Tibial nerve (tissue), 4 donors: ENCODE results near the gene APBA3. TPM values are rescaled to one million over a fixed set of nuclear protein-coding genes. Genes with fewer than 3 reads are reported as not detected.
"Not testable (repeated sequence)": the region's sequence is repeated elsewhere in the genome, so short reads cannot be mapped to it uniquely, and the experiment has no call there.

ENCODE experiments used
- DNase-seq, 2 donors: peaks; one replicate each; pipeline ENCODE4 v3.0.0-alpha.2; 2019; ENCODE audit warnings: low spot score in 2 of 2
- H3K27ac ChIP-seq, 4 donors: fragments of 200-600 bp; sonication (generic) in 3 of 4; one replicate each; pipeline ENCODE4 v1.5.1; 2017 to 2019; ENCODE audit warnings: mild to moderate bottlenecking in 1 of 4
- H3K27me3 ChIP-seq, 2 donors: fragments of 200-600 bp; sonication (generic) in 1 of 2; one replicate each; pipeline versions ENCODE4 v1.5.1 to v1.6.0; 2017 to 2019
- H3K36me3 ChIP-seq, 3 donors: fragments of 200-600 bp; sonication (generic); one replicate each; pipeline ENCODE4 v1.5.1; 2018 to 2019
- H3K4me1 ChIP-seq, 4 donors: fragments of 200-600 bp; sonication (generic) in 3 of 4; one replicate each; pipeline ENCODE4 v1.5.1; 2017 to 2019
- H3K4me3 ChIP-seq, 4 donors: fragments of 200-600 bp; sonication (generic) in 3 of 4; one replicate each; pipeline ENCODE4 v1.5.1; 2017 to 2019; ENCODE audit warnings: mild to moderate bottlenecking in 1 of 4, moderate library complexity in 1 of 4
- H3K9me3 ChIP-seq, 4 donors: fragments of 200-600 bp; sonication (generic) in 3 of 4; one replicate each; pipeline ENCODE4 v1.5.1; 2017 to 2019
- CTCF ChIP-seq, 5 experiments: fragments of 200-600 bp in 3 of 5; fragments of 450-650 bp in 2 of 5; sonication (generic) in 3 of 5; IDR thresholded peaks; one replicate each; pipeline ENCODE4 v1.5.1; 2016 to 2019; ENCODE audit warnings: antibody characterized with exemption in 5 of 5, mild to moderate bottlenecking in 3 of 5, moderate library complexity in 2 of 5
- EP300 ChIP-seq, 2 donors: sonication (generic); formaldehyde crosslinking; IDR thresholded peaks; one replicate each; pipeline ENCODE4 v1.6.1; 2017; ENCODE audit warnings: antibody characterized with exemption in 2 of 2, mild to moderate bottlenecking in 1 of 2
- POLR2A ChIP-seq, 2 donors: fragments of 450-650 bp; IDR thresholded peaks; one replicate each; pipeline ENCODE4 v1.6.1; 2017; ENCODE audit warnings: antibody characterized with exemption in 2 of 2, mild to moderate bottlenecking in 2 of 2, moderate library complexity in 2 of 2
- WGBS, 2 donors: methylation state at CpG; one replicate each; pipeline ENCODE4 v1.1.5; 2018; 5-methylcytosine and 5-hydroxymethylcytosine counted together
- total RNA-seq, 4 donors: library from RNA; depleted of rRNA; stranded (reverse); fragments of >200 nt; gene quantifications; one replicate each; pipeline ENCODE4 v1.1.0, GENCODE V29; 2016

Gene APBA3
- total RNA-seq, 4 donors from 2014 or later = 21.6 to 51.0 (median 34.7) TPM

GRCh38 chr19:3760871-3761361, 576 bp downstream of the APBA3 start:
- no peaks in the 10 kb centered on the region for H3K9me3 ChIP-seq
- H3K36me3 ChIP-seq = peaks cover 0 to 45% (median 6%) of the 10 kb centered on the region in 3 donors
- H3K4me3 ChIP-seq = peak overlapping the region; percentile 75 to 98 (median 85)
- H3K27me3 ChIP-seq = no peaks in the 10 kb centered on the region
- TF ChIP-seq POLR2A (IDR thresholded peaks at IDR 0.05) (no peak), EP300 (IDR thresholded peaks at IDR 0.05) (no peak), CTCF (IDR thresholded peaks at IDR 0.05) (no peak)
- H3K4me1 ChIP-seq = peaks cover 0 to 43% (median 15%) of the 10 kb centered on the region in 4 donors
- peak overlapping the region; percentile 96 to 99 (median 96) for H3K27ac ChIP-seq
- no peak for DNase-seq
- 24 to 34% methylated on average over 7 of the region's 7 CpGs for WGBS, 2 donors

- TF ChIP-seq CTCF (IDR thresholded peaks at IDR 0.05) = no peak
- no peak for TF ChIP-seq EP300 (IDR thresholded peaks at IDR 0.05)
- no peak for TF ChIP-seq POLR2A (IDR thresholded peaks at IDR 0.05)
- peaks cover 0 to 43% (median 15%) of the 10 kb centered on the region in 4 donors for H3K4me1 ChIP-seq
- H3K4me3 ChIP-seq = no peak overlapping the region
- no peaks in the 10 kb centered on the region for H3K9me3 ChIP-seq
- H3K27me3 ChIP-seq = no peaks in the 10 kb centered on the region
- no peak for DNase-seq
- peaks cover 0 to 42% (median 0%) of the 10 kb centered on the region in 3 donors for H3K36me3 ChIP-seq
- 83 to 85% methylated on average over 8 to 17 of the region's 19 CpGs for WGBS, 2 donors
- H3K27ac ChIP-seq = no peak overlapping the region
Measured at GRCh38 chr19:3759482-3760254, 1.8 kb downstream of the APBA3 start.

- H3K4me3 ChIP-seq, H3K27ac ChIP-seq, DNase-seq, H3K27me3 ChIP-seq, H3K9me3 ChIP-seq: not testable (repeated sequence)
- H3K36me3 ChIP-seq = peaks cover 0 to 56% (median 0%) of the 10 kb centered on the region in 3 donors
- 96 to 98% methylated on average over 13 of the region's 13 CpGs for WGBS, 2 donors
- H3K4me1 ChIP-seq = peaks cover 0 to 40% (median 15%) of the 10 kb centered on the region in 4 donors
Measured at GRCh38 chr19:3758297-3758696, 3.2 kb downstream of the APBA3 start.

- 95% methylated on average over 7 of the region's 7 CpGs for WGBS, 2 donors
- peaks cover 0 to 62% (median 0%) of the 10 kb centered on the region in 3 donors for H3K36me3 ChIP-seq
Measured at GRCh38 chr19:3757705-3758104, 3.8 kb downstream of the APBA3 start.

GRCh38 chr19:3753631-3754410, 7.7 kb downstream of the APBA3 start:
- Histone ChIP-seq H3K9me3 (no peaks in the 10 kb centered on the region), H3K4me3 (no peak overlapping the region), H3K36me3 (peaks cover 2 to 81% (median 12%) of the 10 kb centered on the region in 3 donors), H3K27me3 (no peaks in the 10 kb centered on the region), H3K27ac (no peak overlapping the region), H3K4me1 (peaks cover 0 to 3% (median under 1%) of the 10 kb centered on the region in 4 donors)
- DNase-seq = no peak
- TF ChIP-seq CTCF (IDR thresholded peaks at IDR 0.05) = no peak
- TF ChIP-seq POLR2A (IDR thresholded peaks at IDR 0.05) = no peak
- TF ChIP-seq EP300 (IDR thresholded peaks at IDR 0.05) = no peak
- 95% methylated on average over 27 to 38 of the region's 51 CpGs for WGBS, 2 donors

More at GRCh38 chr19:3757705-3758104, 3.8 kb downstream of the APBA3 start:
- not testable (repeated sequence) for H3K9me3 ChIP-seq, DNase-seq, H3K27me3 ChIP-seq, H3K4me3 ChIP-seq, H3K27ac ChIP-seq
- H3K4me1 ChIP-seq = peaks cover 0 to 35% (median 15%) of the 10 kb centered on the region in 4 donors

- Histone ChIP-seq H3K27me3 (no peaks in the 10 kb centered on the region), H3K4me1 (no peaks in the 10 kb centered on the region), H3K27ac (no peak overlapping the region), H3K36me3 (peaks cover 2 to 68% (median 12%) of the 10 kb centered on the region in 3 donors), H3K4me3 (no peak overlapping the region), H3K9me3 (no peaks in the 10 kb centered on the region)
- 76 to 87% methylated on average over 15 to 16 of the region's 25 CpGs for WGBS, 2 donors
- TF ChIP-seq POLR2A (IDR thresholded peaks at IDR 0.05) (no peak), EP300 (IDR thresholded peaks at IDR 0.05) (no peak), CTCF (IDR thresholded peaks at IDR 0.05) (no peak)
- no peak for DNase-seq
Measured at GRCh38 chr19:3752492-3752891, 9.0 kb downstream of the APBA3 start.
